Endometrial microvascular endothelial cells (primary cell): ENCODE data around the gene GEN1. TPM values are rescaled to one million over a fixed set of nuclear protein-coding genes. Genes with fewer than 3 reads are reported as not detected.

Source experiments
- in situ Hi-C: cut with HindIII; loops from 2 replicates; pipeline ENCODE4 v1.10.0; 2017; ENCODE audit warnings: low sequenced_read_pairs, low pct_unique_long_range_greater_than_20kb; ENCODE audit errors: inconsistent ontology term
- total RNA-seq: library from RNA; depleted of rRNA; stranded (reverse); fragments of >200 nt; gene quantifications from one replicate; pipeline ENCODE4 v1.2.3, GENCODE V29; 2015; ENCODE audit errors: inconsistent ontology term

The GEN1 gene
- total RNA-seq, 1 donor from 2014 or later = 19.9 TPM

GRCh38 chr2:17752246-17752645 lies 1.7 kb upstream of the GEN1 start:
- in situ Hi-C loops = no loop called here

GRCh38 chr2:17752892-17753802 lies 791 bp upstream of the GEN1 start:
- in situ Hi-C loops = no loop called here

- in situ Hi-C loops = no loop called here
Measured at GRCh38 chr2:17754773-17755425, 961 bp downstream of the GEN1 start.

- in situ Hi-C loops = no loop called here
Measured at GRCh38 chr2:17756668-17757067, 2.7 kb downstream of the GEN1 start.

- in situ Hi-C loops = no loop called here
Measured at GRCh38 chr2:17757321-17757720, 3.4 kb downstream of the GEN1 start.

- in situ Hi-C loops = no loop called here
Measured at GRCh38 chr2:17758118-17758517, 4.2 kb downstream of the GEN1 start.

- in situ Hi-C loops = no loop called here
Measured at GRCh38 chr2:17759805-17760204, 5.9 kb downstream of the GEN1 start.

GRCh38 chr2:17762451-17762850 lies 8.5 kb downstream of the GEN1 start:
- in situ Hi-C loops = no loop called here

- in situ Hi-C loops = no loop called here
Measured at GRCh38 chr2:17763641-17764333, 9.8 kb downstream of the GEN1 start.

GRCh38 chr2:17765398-17765797 lies 11.5 kb downstream of the GEN1 start:
- in situ Hi-C loops = no loop called here

GRCh38 chr2:17768894-17769293 lies 15.0 kb downstream of the GEN1 start:
- in situ Hi-C loops = no loop called here

- in situ Hi-C loops = no loop called here
Measured at GRCh38 chr2:17771956-17772355, 18.0 kb downstream of the GEN1 start.

GRCh38 chr2:17772532-17772931 lies 18.6 kb downstream of the GEN1 start:
- in situ Hi-C loops = no loop called here

GRCh38 chr2:17780546-17780945 lies 26.6 kb downstream of the GEN1 start:
- in situ Hi-C loops = no loop called here

- in situ Hi-C loops = no loop called here
Measured at GRCh38 chr2:17781482-17781881, 27.5 kb downstream of the GEN1 start.

GRCh38 chr2:17786727-17787126 lies 32.8 kb downstream of the GEN1 start:
- in situ Hi-C loops = no loop called here

- in situ Hi-C loops = no loop called here
Measured at GRCh38 chr2:17788773-17789172, 34.8 kb downstream of the GEN1 start.

- in situ Hi-C loops = no loop called here
Measured at GRCh38 chr2:17790536-17790935, 36.6 kb downstream of the GEN1 start.

GRCh38 chr2:17791121-17791816 lies 37.3 kb downstream of the GEN1 start:
- in situ Hi-C loops = no loop called here
